ENCODE measurements around the gene ABCA1. TPM values are rescaled to one million over a fixed set of nuclear protein-coding genes. Genes with fewer than 3 reads are reported as not detected.
"Not testable (repeated sequence)": the region's sequence is repeated elsewhere in the genome, so short reads cannot be mapped to it uniquely, and the experiment has no call there.

ABCA1 gene
- polyA plus RNA-seq, 6 donors from 2014 or later = 3.0 to 8.4 (median 7.1) TPM

GRCh38 chr9:104906441-104907277 lies 21.3 kb downstream of the ABCA1 start:
- Mint-ChIP-seq H3K4me1 (peaks cover 35 to 45% (median 43%) of the 10 kb centered on the region in 3 donors), H3K36me3 (no peaks in the 10 kb centered on the region), H3K27me3 (no peaks in the 10 kb centered on the region), H3K27ac (peak overlapping the region in 2 of 6 donors; percentile 26 to 77), H3K9me3 (no peaks in the 10 kb centered on the region), H3K4me3 (no peak overlapping the region)
- no peak for DNase-seq
- no peak for ATAC-seq (ENCODE audit: low read depth in 2 of 2)

DNA sequence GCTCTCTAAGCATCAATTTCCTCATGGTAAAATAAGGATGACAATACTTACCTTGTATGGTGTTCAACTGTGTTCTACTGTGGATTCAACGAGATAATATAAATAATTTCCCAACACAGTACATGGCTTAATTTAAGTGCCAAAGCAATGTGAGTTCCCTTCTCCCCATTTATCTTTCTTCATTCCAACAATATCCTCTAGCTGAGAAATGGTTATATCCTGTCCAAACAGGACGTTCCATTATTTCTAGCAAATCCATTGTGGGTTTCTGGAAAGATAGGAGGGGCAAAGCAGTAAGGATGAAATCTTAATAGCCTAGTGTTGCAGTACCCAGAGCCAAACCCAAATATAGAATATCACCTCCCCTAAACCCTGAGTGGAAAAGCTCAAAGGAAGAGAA lies 22.0 kb downstream of the ABCA1 start:
- DNase-seq (no peak), ATAC-seq (ENCODE audit: low read depth in 2 of 2) (no peak)
- H3K36me3 Mint-ChIP-seq = no peaks in the 10 kb centered on the region

GRCh38 chr9:104905153-104905901 lies 22.6 kb downstream of the ABCA1 start:
- peaks cover 0 to under 1% of the 10 kb centered on the region in 2 donors for H3K36me3 Mint-ChIP-seq
- ATAC-seq (ENCODE audit: low read depth in 2 of 2) (no peak), DNase-seq (no peak)
- no peaks in the 10 kb centered on the region for H3K9me3 Mint-ChIP-seq
- peaks cover 29 to 46% (median 45%) of the 10 kb centered on the region in 3 donors for H3K4me1 Mint-ChIP-seq
- H3K4me3 Mint-ChIP-seq = no peak overlapping the region
- H3K27ac Mint-ChIP-seq = peak overlapping the region in 1 of 6 donors; percentile 12
- H3K27me3 Mint-ChIP-seq = no peaks in the 10 kb centered on the region

More for the DNA sequence above, 22.0 kb downstream of the ABCA1 start:
- Mint-ChIP-seq H3K9me3 (no peaks in the 10 kb centered on the region), H3K4me3 (no peak overlapping the region), H3K27ac (no peak overlapping the region), H3K4me1 (peaks cover 29 to 43% (median 40%) of the 10 kb centered on the region in 3 donors), H3K27me3 (no peaks in the 10 kb centered on the region)

- H3K4me3 Mint-ChIP-seq = no peak overlapping the region
- no peaks in the 10 kb centered on the region for H3K9me3 Mint-ChIP-seq
- peaks cover 0 to 7% of the 10 kb centered on the region in 2 donors for H3K36me3 Mint-ChIP-seq
- no peak for DNase-seq
- H3K27me3 Mint-ChIP-seq = no peaks in the 10 kb centered on the region
- H3K4me1 Mint-ChIP-seq = peaks cover 20 to 44% (median 29%) of the 10 kb centered on the region in 3 donors
- no peak overlapping the region for H3K27ac Mint-ChIP-seq
- ATAC-seq (ENCODE audit: low read depth in 2 of 2) = no peak
Observed at GRCh38 chr9:104903609-104904008, 24.3 kb downstream of the ABCA1 start.

DNA sequence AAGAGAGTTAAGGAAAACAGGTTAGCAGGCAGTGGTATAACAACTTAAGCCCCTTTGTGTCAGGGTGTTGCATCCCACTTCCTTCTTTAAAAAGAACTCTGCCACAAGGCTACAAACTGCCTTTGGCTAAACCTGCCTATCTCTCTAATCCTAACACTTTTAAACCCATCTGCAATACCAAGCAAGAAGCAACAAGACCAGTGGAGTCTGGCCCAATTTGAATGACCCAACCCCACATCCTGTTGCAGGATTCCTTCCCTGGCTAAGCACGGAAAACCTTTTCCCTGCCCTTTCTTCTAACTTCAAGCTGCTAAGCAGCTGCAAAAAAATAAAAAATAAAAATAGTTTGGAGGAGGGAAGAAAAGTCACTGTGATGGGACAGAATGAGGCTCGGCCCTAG lies 27.1 kb downstream of the ABCA1 start:
- no peak for DNase-seq
- H3K36me3 Mint-ChIP-seq = peaks cover 0 to 7% of the 10 kb centered on the region in 2 donors
- H3K4me3 Mint-ChIP-seq = no peak overlapping the region
- H3K4me1 Mint-ChIP-seq = peaks cover 14 to 34% (median 16%) of the 10 kb centered on the region in 3 donors
- H3K27ac Mint-ChIP-seq = peak overlapping the region in 1 of 6 donors; percentile 24
- ATAC-seq (ENCODE audit: low read depth in 2 of 2) = no peak
- H3K27me3 Mint-ChIP-seq = no peaks in the 10 kb centered on the region
- no peaks in the 10 kb centered on the region for H3K9me3 Mint-ChIP-seq

GRCh38 chr9:104900324-104900723 lies 27.6 kb downstream of the ABCA1 start:
- Mint-ChIP-seq H3K27me3 (no peaks in the 10 kb centered on the region), H3K4me1 (peaks cover 13 to 38% (median 13%) of the 10 kb centered on the region in 3 donors), H3K4me3 (no peak overlapping the region), H3K36me3 (peaks cover 0 to 7% of the 10 kb centered on the region in 2 donors), H3K27ac (peak overlapping the region in 2 of 6 donors; percentile 24 to 44), H3K9me3 (no peaks in the 10 kb centered on the region)
- ATAC-seq (ENCODE audit: low read depth in 2 of 2) (no peak), DNase-seq (no peak)

- DNase-seq = no peak
- Mint-ChIP-seq H3K4me1 (peaks cover 12 to 42% (median 15%) of the 10 kb centered on the region in 3 donors), H3K27me3 (no peaks in the 10 kb centered on the region), H3K9me3 (no peaks in the 10 kb centered on the region), H3K4me3 (no peak overlapping the region), H3K27ac (peak overlapping the region in 3 of 6 donors; percentile 14 to 82 (median 33)), H3K36me3 (peaks cover 0 to 7% of the 10 kb centered on the region in 2 donors)
- no peak for ATAC-seq (ENCODE audit: low read depth in 2 of 2)
Observed at GRCh38 chr9:104899759-104900247, 28.2 kb downstream of the ABCA1 start.

- not testable (repeated sequence) for ATAC-seq (ENCODE audit: low read depth in 2 of 2); H3K9me3 Mint-ChIP-seq; H3K27me3 Mint-ChIP-seq; H3K27ac Mint-ChIP-seq; DNase-seq; H3K36me3 Mint-ChIP-seq; H3K4me3 Mint-ChIP-seq
- H3K4me1 Mint-ChIP-seq = peaks cover 12 to 49% (median 19%) of the 10 kb centered on the region in 3 donors
Observed at GRCh38 chr9:104898376-104898775, 29.6 kb downstream of the ABCA1 start.

- H3K36me3 Mint-ChIP-seq = peaks cover 0 to 7% of the 10 kb centered on the region in 2 donors
- H3K27ac Mint-ChIP-seq = no peak overlapping the region
- H3K9me3 Mint-ChIP-seq = no peaks in the 10 kb centered on the region
- no peaks in the 10 kb centered on the region for H3K27me3 Mint-ChIP-seq
- ATAC-seq (ENCODE audit: low read depth in 2 of 2) (no peak), DNase-seq (no peak)
- H3K4me1 Mint-ChIP-seq = peaks cover 12 to 47% (median 15%) of the 10 kb centered on the region in 3 donors
- H3K4me3 Mint-ChIP-seq = no peak overlapping the region
Observed at GRCh38 chr9:104896131-104896530, 31.8 kb downstream of the ABCA1 start.

GRCh38 chr9:104895572-104895971 lies 32.4 kb downstream of the ABCA1 start:
- ATAC-seq (ENCODE audit: low read depth in 2 of 2) (no peak), DNase-seq (no peak)
- H3K4me3 Mint-ChIP-seq = no peak overlapping the region
- H3K36me3 Mint-ChIP-seq = peaks cover 0 to 7% of the 10 kb centered on the region in 2 donors
- H3K4me1 Mint-ChIP-seq = peaks cover 11 to 41% (median 12%) of the 10 kb centered on the region in 3 donors
- no peak overlapping the region for H3K27ac Mint-ChIP-seq
- no peaks in the 10 kb centered on the region for H3K9me3 Mint-ChIP-seq
- H3K27me3 Mint-ChIP-seq = no peaks in the 10 kb centered on the region

- Mint-ChIP-seq H3K27ac (no peak overlapping the region), H3K36me3 (no peaks in the 10 kb centered on the region), H3K27me3 (no peaks in the 10 kb centered on the region), H3K4me3 (no peak overlapping the region), H3K4me1 (peaks cover 0 to 21% (median 10%) of the 10 kb centered on the region in 3 donors), H3K9me3 (no peaks in the 10 kb centered on the region)
- DNase-seq (no peak), ATAC-seq (ENCODE audit: low read depth in 2 of 2) (no peak)
Observed at GRCh38 chr9:104892701-104893100, 35.3 kb downstream of the ABCA1 start.

- DNase-seq (no peak), ATAC-seq (ENCODE audit: low read depth in 2 of 2) (no peak)
- Mint-ChIP-seq H3K9me3 (no peaks in the 10 kb centered on the region), H3K4me3 (no peak overlapping the region), H3K36me3 (peaks cover 0 to 17% of the 10 kb centered on the region in 2 donors), H3K27ac (no peak overlapping the region), H3K4me1 (peaks cover 0 to 17% (median 16%) of the 10 kb centered on the region in 3 donors), H3K27me3 (no peaks in the 10 kb centered on the region)
Observed at GRCh38 chr9:104890433-104890770, 37.6 kb downstream of the ABCA1 start.

- H3K36me3 Mint-ChIP-seq = peaks cover 0 to 35% of the 10 kb centered on the region in 2 donors
Observed at GRCh38 chr9:104885818-104886709, 41.9 kb downstream of the ABCA1 start.

More at GRCh38 chr9:104885818-104886709, 41.9 kb downstream of the ABCA1 start:
- no peak for DNase-seq
- no peak for ATAC-seq (ENCODE audit: low read depth in 2 of 2)
- Mint-ChIP-seq H3K27ac (no peak overlapping the region), H3K9me3 (no peaks in the 10 kb centered on the region), H3K4me3 (no peak overlapping the region), H3K4me1 (peaks cover 0 to 13% (median 0%) of the 10 kb centered on the region in 3 donors), H3K27me3 (no peaks in the 10 kb centered on the region)

Data from naive B cell (primary cell).